ENCODE data around the gene LSAMP.

DNA sequence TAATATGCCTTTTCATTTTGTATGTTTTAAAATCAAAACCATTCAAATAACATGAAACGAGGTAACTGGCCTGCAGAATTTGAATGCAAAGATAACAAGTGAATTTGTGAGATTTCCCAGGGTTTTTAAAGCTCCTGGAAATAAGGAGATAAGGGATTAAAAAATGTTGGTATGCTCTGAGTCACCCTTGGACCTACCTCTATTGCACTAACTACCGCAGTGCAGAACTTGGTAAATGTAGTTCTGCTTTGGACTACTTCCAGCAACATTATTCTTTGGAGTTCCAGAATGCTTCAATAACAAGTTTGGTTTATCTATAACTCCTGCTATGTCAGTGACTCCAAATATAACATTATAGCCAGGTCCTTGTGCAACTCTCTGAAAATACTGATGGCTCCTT, 620.2 kb downstream of the LSAMP start:
- TF ChIP-seq, protein P1, sequence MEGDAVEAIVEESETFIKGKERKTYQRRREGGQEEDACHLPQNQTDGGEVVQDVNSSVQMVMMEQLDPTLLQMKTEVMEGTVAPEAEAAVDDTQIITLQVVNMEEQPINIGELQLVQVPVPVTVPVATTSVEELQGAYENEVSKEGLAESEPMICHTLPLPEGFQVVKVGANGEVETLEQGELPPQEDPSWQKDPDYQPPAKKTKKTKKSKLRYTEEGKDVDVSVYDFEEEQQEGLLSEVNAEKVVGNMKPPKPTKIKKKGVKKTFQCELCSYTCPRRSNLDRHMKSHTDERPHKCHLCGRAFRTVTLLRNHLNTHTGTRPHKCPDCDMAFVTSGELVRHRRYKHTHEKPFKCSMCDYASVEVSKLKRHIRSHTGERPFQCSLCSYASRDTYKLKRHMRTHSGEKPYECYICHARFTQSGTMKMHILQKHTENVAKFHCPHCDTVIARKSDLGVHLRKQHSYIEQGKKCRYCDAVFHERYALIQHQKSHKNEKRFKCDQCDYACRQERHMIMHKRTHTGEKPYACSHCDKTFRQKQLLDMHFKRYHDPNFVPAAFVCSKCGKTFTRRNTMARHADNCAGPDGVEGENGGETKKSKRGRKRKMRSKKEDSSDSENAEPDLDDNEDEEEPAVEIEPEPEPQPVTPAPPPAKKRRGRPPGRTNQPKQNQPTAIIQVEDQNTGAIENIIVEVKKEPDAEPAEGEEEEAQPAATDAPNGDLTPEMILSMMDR (IDR thresholded peaks at IDR 0.05), result no peak
- TF ChIP-seq POLR2A (IDR thresholded peaks at IDR 0.05), result no peak
